ENCODE data around the gene ADARB2.

The ADARB2 gene

DNA sequence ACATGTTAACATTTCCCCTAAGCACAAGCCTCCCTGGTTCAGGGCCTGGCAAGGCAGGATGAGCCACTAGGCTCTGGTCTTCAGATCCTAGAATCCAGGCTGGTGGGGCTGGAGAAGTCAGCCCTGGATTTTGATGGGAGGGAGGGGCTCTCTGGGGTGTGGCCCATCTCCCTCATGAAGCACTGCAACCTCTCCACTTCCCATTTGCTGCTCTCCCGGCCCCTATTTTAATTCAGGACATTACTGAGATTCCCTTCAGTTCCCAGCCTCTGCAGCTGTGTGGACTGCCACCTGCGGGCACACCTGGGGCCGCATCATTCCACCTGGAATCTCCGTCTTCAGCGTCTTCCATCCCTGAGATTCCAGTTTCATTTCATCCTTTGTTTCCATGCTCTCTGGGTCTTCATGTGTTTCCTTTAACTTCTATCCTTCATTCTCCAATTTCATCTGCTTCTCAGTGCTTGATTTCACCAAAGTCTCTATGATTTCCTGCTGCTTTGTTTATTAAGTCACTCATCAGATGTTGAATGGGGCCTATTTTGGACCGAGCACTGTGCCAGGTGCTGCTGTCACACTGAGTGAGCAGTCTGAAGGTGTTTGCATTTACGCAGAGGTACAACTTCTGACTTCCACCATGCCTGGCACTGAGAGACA is 427.6 kb downstream of the ADARB2 start:
- no peak for DNase-seq (ENCODE audit: low read depth, low spot score)
- TF ChIP-seq, protein P1, sequence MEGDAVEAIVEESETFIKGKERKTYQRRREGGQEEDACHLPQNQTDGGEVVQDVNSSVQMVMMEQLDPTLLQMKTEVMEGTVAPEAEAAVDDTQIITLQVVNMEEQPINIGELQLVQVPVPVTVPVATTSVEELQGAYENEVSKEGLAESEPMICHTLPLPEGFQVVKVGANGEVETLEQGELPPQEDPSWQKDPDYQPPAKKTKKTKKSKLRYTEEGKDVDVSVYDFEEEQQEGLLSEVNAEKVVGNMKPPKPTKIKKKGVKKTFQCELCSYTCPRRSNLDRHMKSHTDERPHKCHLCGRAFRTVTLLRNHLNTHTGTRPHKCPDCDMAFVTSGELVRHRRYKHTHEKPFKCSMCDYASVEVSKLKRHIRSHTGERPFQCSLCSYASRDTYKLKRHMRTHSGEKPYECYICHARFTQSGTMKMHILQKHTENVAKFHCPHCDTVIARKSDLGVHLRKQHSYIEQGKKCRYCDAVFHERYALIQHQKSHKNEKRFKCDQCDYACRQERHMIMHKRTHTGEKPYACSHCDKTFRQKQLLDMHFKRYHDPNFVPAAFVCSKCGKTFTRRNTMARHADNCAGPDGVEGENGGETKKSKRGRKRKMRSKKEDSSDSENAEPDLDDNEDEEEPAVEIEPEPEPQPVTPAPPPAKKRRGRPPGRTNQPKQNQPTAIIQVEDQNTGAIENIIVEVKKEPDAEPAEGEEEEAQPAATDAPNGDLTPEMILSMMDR (IDR thresholded peaks at IDR 0.05; ENCODE audit: insufficient read depth, low read length, missing control alignments), result no peak
- CTCF ChIA-PET, result no interaction called here
- H3K4me3 ChIP-seq (ENCODE audit: low read depth, low read length), result no peak overlapping the region
- POLR2A ChIA-PET, result no interaction called here

DNA sequence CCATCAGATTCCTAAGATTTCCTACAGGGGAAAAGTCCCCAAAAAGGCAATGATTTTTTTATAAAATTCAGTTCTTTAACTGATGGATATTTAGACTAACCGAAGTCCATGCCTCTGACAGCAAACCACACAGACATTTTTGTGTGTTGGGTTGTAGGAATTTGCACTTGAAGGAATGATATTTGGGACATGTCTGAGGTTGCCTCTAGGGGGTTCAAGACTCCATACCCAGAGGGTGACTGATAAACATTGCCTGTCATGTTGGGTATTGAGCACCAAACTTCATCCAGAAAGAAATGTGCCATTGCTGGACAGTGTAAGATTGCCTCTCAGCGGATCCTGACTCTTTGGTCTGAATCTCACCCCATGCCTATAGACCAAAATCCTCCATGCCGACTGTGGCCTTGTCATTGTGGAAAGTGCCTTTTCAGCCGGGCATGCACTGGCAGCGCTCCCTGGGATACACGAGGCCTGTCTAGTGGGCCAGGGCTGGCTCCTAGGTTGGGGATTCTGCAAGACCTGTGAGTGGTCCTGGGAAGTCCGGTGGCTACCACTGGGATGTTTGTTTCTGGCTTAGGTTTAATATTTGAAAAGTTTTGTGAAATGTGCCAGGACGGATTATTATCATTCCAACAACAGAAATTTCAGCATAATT is 428.2 kb downstream of the ADARB2 start:
- TF ChIP-seq, protein P1 (IDR thresholded peaks at IDR 0.05; ENCODE audit: insufficient read depth, low read length, missing control alignments), result no peak
- no peak overlapping the region for H3K4me3 ChIP-seq (ENCODE audit: low read depth, low read length)
- ChIA-PET POLR2A (no interaction called here), CTCF (no interaction called here)
- DNase-seq (ENCODE audit: low read depth, low spot score), result no peak

DNA sequence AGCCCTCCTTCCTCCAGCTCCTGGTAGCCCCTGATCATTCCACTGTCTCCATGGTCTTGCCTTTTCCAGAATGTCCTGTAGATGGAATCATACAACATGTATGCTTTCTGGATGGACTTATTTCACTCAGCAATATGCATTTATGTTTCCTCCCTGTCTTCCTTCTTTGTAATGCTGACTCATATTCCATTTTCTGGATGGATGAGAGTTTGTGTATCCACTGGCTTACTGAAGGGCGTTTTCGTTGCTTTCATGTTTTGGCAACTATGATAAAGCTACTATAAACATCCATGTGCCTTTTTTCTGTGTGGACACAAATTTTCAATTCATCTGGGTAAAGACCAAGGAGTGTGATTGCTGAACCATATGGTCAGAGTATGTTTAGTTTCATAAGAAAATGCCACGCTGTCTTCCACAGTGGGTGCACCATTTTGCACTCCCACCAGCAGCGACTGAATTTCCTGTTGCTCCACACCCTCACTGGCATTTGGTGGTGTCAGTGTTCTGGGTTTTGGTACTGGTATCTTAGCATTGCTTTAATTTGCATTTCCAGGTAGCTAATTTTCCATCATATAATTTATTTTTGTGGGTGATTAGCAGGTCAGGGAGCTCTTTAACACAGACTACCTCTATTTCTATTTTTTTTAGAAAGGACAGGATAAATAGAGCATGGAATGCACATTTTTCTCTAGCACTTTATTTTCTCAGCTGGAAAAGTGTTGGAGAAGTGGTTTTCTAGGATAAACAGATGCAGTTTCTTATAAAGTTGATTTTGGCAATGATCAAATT is 429.0 kb downstream of the ADARB2 start:
- TF ChIP-seq, protein P1 (IDR thresholded peaks at IDR 0.05; ENCODE audit: insufficient read depth, low read length, missing control alignments), result no peak
- no peak overlapping the region for H3K4me3 ChIP-seq (ENCODE audit: low read depth, low read length)
- no peak for DNase-seq (ENCODE audit: low read depth, low spot score)
- ChIA-PET POLR2A (no interaction called here), CTCF (no interaction called here)

DNA sequence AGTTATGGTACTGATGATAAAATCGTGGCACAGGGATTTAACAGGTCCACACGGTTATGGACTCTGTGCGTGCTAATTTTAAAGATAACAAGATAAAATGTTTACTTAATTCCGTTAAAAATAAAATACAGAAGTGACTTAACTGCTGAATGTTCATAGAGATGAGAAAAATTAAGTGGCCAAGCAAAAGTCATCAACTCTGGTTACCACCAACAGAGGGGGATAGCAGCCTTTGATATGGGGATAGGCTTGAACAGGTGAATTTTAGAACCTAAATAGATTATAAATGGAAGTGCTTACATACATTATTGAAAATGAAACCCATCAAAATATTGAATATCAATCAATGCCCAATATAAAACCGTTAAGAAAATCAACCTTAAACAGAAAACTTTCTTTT is 436.2 kb downstream of the ADARB2 start:
- CTCF ChIA-PET, result no interaction called here
- POLR2A ChIA-PET, result no interaction called here
- TF ChIP-seq, protein P1 (IDR thresholded peaks at IDR 0.05; ENCODE audit: insufficient read depth, low read length, missing control alignments), result no peak
- no peak overlapping the region for H3K4me3 ChIP-seq (ENCODE audit: low read depth, low read length)
- no peak for DNase-seq (ENCODE audit: low read depth, low spot score)

DNA sequence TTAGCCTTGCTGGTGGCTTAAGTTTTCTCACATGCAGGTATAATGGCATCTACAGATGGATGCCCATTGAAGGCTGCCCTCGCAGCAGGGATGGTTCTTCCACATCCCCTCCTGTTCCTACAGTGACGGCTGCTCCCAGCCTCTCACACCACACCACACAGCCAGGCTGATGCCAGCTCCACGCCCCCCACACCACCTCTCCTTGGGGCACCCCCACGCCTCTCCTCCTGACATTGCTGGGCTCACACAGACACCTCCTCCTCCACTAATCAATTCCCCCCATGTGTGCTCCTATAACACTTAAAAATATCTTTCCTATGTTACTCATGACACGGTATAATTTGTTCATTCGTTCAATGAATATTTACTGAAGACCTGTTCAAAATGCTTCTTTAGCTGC is 437.1 kb downstream of the ADARB2 start:
- no peak overlapping the region for H3K4me3 ChIP-seq (ENCODE audit: low read depth, low read length)
- TF ChIP-seq, protein P1 (IDR thresholded peaks at IDR 0.05; ENCODE audit: insufficient read depth, low read length, missing control alignments), result no peak
- CTCF ChIA-PET, result no interaction called here
- POLR2A ChIA-PET, result no interaction called here
- DNase-seq (ENCODE audit: low read depth, low spot score), result no peak

DNA sequence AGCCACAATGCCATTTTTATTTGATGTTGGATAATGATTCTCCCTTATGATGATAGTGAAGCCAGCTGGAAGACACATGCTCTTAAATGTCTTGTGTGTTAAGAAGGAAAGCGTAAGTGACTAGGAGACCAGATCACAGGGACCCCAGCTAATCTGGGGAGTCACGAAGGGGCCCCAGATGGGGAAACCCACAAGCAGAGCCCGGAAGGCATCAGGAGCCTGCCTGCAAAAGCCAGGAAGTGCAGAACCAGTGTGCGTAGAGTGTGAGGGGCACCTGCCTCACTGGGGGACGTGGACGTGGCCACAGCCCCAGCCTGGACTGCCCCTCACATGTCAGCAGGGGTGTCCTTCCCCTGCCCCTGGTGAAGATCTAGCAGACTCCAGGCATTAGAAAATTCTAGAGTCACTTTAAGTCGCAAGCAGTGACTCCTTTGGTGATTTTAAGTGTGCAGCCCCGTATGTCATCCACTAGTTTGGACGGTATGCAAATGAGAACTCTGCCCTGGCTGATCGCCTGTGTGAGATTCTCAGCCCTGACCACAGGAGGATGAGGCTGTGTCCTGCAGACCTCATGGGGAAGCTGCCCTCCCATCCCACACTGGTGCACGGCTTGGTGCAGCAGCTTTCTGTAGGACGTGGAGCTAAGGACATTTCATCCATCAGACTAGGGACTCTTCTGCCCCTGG is 438.1 kb downstream of the ADARB2 start:
- no peak for DNase-seq (ENCODE audit: low read depth, low spot score)
- TF ChIP-seq, protein P1 (IDR thresholded peaks at IDR 0.05; ENCODE audit: insufficient read depth, low read length, missing control alignments), result no peak
- ChIA-PET CTCF (no interaction called here), POLR2A (no interaction called here)
- no peak overlapping the region for H3K4me3 ChIP-seq (ENCODE audit: low read depth, low read length)

All from AG04449 (cell line).